Lower lobe of right lung (tissue), 2 donors: ENCODE results near the gene HNRNPLL. TPM values are rescaled to one million over a fixed set of nuclear protein-coding genes. Genes with fewer than 3 reads are reported as not detected.

Experiments
- ATAC-seq, 2 donors: fragments of 200-7000 bp; cut with Tn5 transposase; one replicate each; pipeline ENCODE4 v1.9.1; 2020 to 2022; ENCODE audit warnings: mild to moderate bottlenecking in 2 of 2, moderate library complexity in 2 of 2
- DNase-seq: peaks from one replicate; pipeline ENCODE4 v3.0.0-alpha.2; 2020
- H3K27ac ChIP-seq: fragments of 200-600 bp; one replicate; pipeline ENCODE4 v1.8.0; 2022
- H3K27me3 ChIP-seq: fragments of 200-600 bp; one replicate; pipeline ENCODE4 v1.8.0; 2022; ENCODE audit warnings: low read depth
- H3K36me3 ChIP-seq: fragments of 200-600 bp; one replicate; pipeline ENCODE4 v1.8.0; 2022; ENCODE audit warnings: mild to moderate bottlenecking
- H3K4me1 ChIP-seq: fragments of 200-600 bp; one replicate; pipeline ENCODE4 v1.8.0; 2022
- H3K4me3 ChIP-seq: fragments of 200-600 bp; one replicate; pipeline ENCODE4 v1.8.0; 2022; ENCODE audit warnings: mild to moderate bottlenecking
- H3K9me3 ChIP-seq: fragments of 200-600 bp; one replicate; pipeline ENCODE4 v1.8.0; 2022
- intact Hi-C: fragments of 100-400 bp; cut with DNase I; formaldehyde crosslinking; loops from one replicate; pipeline ENCODE4 v1.11.0; 2022
- total RNA-seq: library from RNA; stranded (reverse); fragmentation: NEBNext Ultra II Directional; extraction: Animal tissue kit (Norgen Biotek cat#: 25700); gene quantifications from one replicate; pipeline ENCODE4 v1.2.1, GENCODE V29; 2021
- TF ChIP-seq, protein P1 (sequence below): fragments of 200-600 bp; IDR thresholded peaks from one replicate; pipeline ENCODE4 v1.8.0; 2022; ENCODE audit warnings: antibody characterized with exemption, mild to moderate bottlenecking
- donor health status: DM: no; HTN: yes; CAD: no; lungs with severe emphysema.

The HNRNPLL gene
- total RNA-seq, 1 donor from 2014 or later: 38.8 TPM

- intact Hi-C loops: no loop called here
- no peaks in the 10 kb centered on the region for H3K27me3 ChIP-seq
- H3K4me3 ChIP-seq: no peak overlapping the region
- TF ChIP-seq, protein P1, sequence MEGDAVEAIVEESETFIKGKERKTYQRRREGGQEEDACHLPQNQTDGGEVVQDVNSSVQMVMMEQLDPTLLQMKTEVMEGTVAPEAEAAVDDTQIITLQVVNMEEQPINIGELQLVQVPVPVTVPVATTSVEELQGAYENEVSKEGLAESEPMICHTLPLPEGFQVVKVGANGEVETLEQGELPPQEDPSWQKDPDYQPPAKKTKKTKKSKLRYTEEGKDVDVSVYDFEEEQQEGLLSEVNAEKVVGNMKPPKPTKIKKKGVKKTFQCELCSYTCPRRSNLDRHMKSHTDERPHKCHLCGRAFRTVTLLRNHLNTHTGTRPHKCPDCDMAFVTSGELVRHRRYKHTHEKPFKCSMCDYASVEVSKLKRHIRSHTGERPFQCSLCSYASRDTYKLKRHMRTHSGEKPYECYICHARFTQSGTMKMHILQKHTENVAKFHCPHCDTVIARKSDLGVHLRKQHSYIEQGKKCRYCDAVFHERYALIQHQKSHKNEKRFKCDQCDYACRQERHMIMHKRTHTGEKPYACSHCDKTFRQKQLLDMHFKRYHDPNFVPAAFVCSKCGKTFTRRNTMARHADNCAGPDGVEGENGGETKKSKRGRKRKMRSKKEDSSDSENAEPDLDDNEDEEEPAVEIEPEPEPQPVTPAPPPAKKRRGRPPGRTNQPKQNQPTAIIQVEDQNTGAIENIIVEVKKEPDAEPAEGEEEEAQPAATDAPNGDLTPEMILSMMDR: no peak
- no peaks in the 10 kb centered on the region for H3K9me3 ChIP-seq
- peaks cover 12% of the 10 kb centered on the region for H3K4me1 ChIP-seq
- DNase-seq: no peak
- no peak overlapping the region for H3K27ac ChIP-seq
- no peak for ATAC-seq
- H3K36me3 ChIP-seq: no peaks in the 10 kb centered on the region
Observed at GRCh38 chr2:38632980-38633379, 30.3 kb upstream of the HNRNPLL start.

DNA sequence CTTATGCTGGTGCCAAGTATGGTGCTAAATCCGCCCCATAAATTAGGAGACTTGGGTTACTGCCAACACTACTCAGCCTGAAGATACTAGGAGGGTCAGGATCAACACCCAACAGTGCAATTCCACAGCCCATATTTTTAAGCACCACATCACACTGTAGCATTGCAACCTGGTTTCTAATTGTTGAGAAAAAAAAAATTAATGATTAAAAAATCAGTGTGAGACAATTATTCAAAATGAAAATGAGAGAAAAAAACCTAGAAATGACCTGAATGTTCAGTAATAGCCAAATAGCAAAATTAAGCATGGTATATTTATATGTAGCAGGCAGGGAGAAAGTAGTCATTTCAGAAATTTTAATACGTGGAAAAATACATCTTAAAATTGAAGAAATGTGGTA lies 29.2 kb upstream of the HNRNPLL start:
- ATAC-seq (no peak), DNase-seq (no peak)
- H3K27me3 ChIP-seq: no peaks in the 10 kb centered on the region
- peaks cover 12% of the 10 kb centered on the region for H3K4me1 ChIP-seq
- H3K9me3 ChIP-seq: no peaks in the 10 kb centered on the region
- TF ChIP-seq, protein P1: no peak
- no peak overlapping the region for H3K27ac ChIP-seq
- no peaks in the 10 kb centered on the region for H3K36me3 ChIP-seq
- intact Hi-C loops: no loop called here
- H3K4me3 ChIP-seq: no peak overlapping the region

GRCh38 chr2:38629684-38630083 lies 27.0 kb upstream of the HNRNPLL start:
- H3K4me3 ChIP-seq: no peak overlapping the region
- intact Hi-C loops: no loop called here
- TF ChIP-seq, protein P1: no peak
- DNase-seq (no peak), ATAC-seq (no peak)
- no peaks in the 10 kb centered on the region for H3K9me3 ChIP-seq
- no peaks in the 10 kb centered on the region for H3K36me3 ChIP-seq
- no peaks in the 10 kb centered on the region for H3K27me3 ChIP-seq
- no peak overlapping the region for H3K27ac ChIP-seq
- peaks cover 5% of the 10 kb centered on the region for H3K4me1 ChIP-seq

DNA sequence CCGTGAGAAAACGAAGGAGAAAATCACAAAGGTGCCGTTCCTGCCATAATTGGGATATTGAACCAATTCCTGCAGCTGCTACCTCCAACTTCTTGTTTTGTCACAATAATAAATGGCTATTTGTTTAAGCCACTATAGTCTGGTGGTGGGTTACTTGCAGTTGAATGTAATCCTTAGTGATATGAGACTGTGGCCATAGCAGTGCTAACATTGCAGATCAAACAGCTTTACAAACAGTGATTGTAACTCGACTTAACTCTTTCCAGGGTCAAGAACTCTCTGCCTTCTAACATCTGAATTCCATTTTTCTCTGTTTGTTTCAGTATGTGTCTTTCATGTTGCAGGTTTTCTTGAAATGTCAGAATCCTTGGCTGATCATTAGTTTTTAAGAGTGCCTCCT lies 24.7 kb upstream of the HNRNPLL start:
- H3K4me3 ChIP-seq: no peak overlapping the region
- no peaks in the 10 kb centered on the region for H3K9me3 ChIP-seq
- DNase-seq (no peak), ATAC-seq (no peak)
- H3K4me1 ChIP-seq: peaks cover 5% of the 10 kb centered on the region
- no peak overlapping the region for H3K27ac ChIP-seq
- H3K27me3 ChIP-seq: no peaks in the 10 kb centered on the region
- H3K36me3 ChIP-seq: no peaks in the 10 kb centered on the region
- TF ChIP-seq, protein P1: no peak
- intact Hi-C loops: no loop called here

- Histone ChIP-seq H3K27ac (no peak overlapping the region), H3K4me1 (peaks cover 6% of the 10 kb centered on the region), H3K9me3 (no peaks in the 10 kb centered on the region), H3K36me3 (no peaks in the 10 kb centered on the region), H3K27me3 (no peaks in the 10 kb centered on the region), H3K4me3 (no peak overlapping the region)
- no peak for DNase-seq
- TF ChIP-seq, protein P1: no peak
- intact Hi-C loops: no loop called here
- no peak for ATAC-seq
Observed at GRCh38 chr2:38626326-38627035, 23.8 kb upstream of the HNRNPLL start.
